CD8-positive, alpha-beta memory T cell (primary cell): Measurements from ENCODE around the gene ITGB3. TPM values are rescaled to one million over a fixed set of nuclear protein-coding genes. Genes with fewer than 3 reads are reported as not detected.

Experiments used
- CTCF ChIA-PET: fragments of 350-600 bp; sonication (Branson Sonifier 250); formaldehyde crosslinking; loops from one replicate; lab custom pipeline; 2021; ENCODE audit warnings: antibody characterized with exemption; lab: Charles Lee
- POLR2A ChIA-PET: fragments of 350-600 bp; sonication (Branson Sonifier 250); formaldehyde crosslinking; loops from one replicate; lab custom pipeline; 2021; ENCODE audit warnings: antibody characterized with exemption; lab: Charles Lee
- DNase-seq, 5 donors: peaks; one replicate each; pipeline versions ENCODE4 v3.0.0 to v3.0.0-alpha.2; 2020 to 2022; ENCODE audit warnings: mixed read lengths in 1 of 5
- H3K27ac ChIP-seq: one replicate; pipeline ENCODE4 v1.7.0; 2013; ENCODE audit warnings: low read depth, mild to moderate bottlenecking, low read length, moderate library complexity
- H3K27me3 ChIP-seq: 2 replicates; pipeline ENCODE4 v1.7.0; 2013; ENCODE audit warnings: low read length, mild to moderate bottlenecking; ENCODE audit not compliant: insufficient read depth, poor library complexity, severe bottlenecking
- H3K36me3 ChIP-seq: 2 replicates; pipeline ENCODE4 v1.7.0; 2013; ENCODE audit warnings: mild to moderate bottlenecking, low read length, moderate library complexity; ENCODE audit not compliant: insufficient read depth
- H3K4me1 ChIP-seq: 2 replicates; pipeline ENCODE4 v1.7.0; 2013; ENCODE audit warnings: mild to moderate bottlenecking, low read length, moderate library complexity; ENCODE audit not compliant: insufficient read depth
- H3K4me3 ChIP-seq: 2 replicates; pipeline ENCODE4 v1.7.0; 2013; ENCODE audit warnings: mild to moderate bottlenecking, low read length
- H3K9me3 ChIP-seq: 2 replicates; pipeline ENCODE4 v1.7.0; 2013; ENCODE audit warnings: mild to moderate bottlenecking, low read length
- H3K27ac Mint-ChIP-seq, 8 donors: one replicate each; pipeline ENCODE4 v1.8.0; 2020 to 2021; ENCODE audit warnings: mixed read lengths in 8 of 8, mild to moderate bottlenecking in 6 of 8, inconsistent platforms in 3 of 8, moderate library complexity in 3 of 8
- H3K27me3 Mint-ChIP-seq, 2 donors: one replicate each; pipeline ENCODE4 v1.8.0; 2020 to 2021; ENCODE audit warnings: mixed read lengths in 2 of 2, mild to moderate bottlenecking in 1 of 2, moderate library complexity in 1 of 2
- H3K36me3 Mint-ChIP-seq, 3 donors: one replicate each; pipeline ENCODE4 v1.8.0; 2020 to 2021; ENCODE audit warnings: mixed read lengths in 3 of 3, inconsistent platforms in 1 of 3, mild to moderate bottlenecking in 1 of 3
- H3K4me1 Mint-ChIP-seq, 3 donors: one replicate each; pipeline ENCODE4 v1.8.0; 2020 to 2021; ENCODE audit warnings: mixed read lengths in 3 of 3, inconsistent platforms in 1 of 3, mild to moderate bottlenecking in 1 of 3
- H3K4me3 Mint-ChIP-seq, 7 donors: one replicate each; pipeline ENCODE4 v1.8.0; 2020 to 2021; ENCODE audit warnings: mixed read lengths in 7 of 7, mild to moderate bottlenecking in 6 of 7, moderate library complexity in 4 of 7, inconsistent platforms in 2 of 7
- H3K9me3 Mint-ChIP-seq, 5 donors: one replicate each; pipeline ENCODE4 v1.8.0; 2020 to 2022; ENCODE audit warnings: mixed read lengths in 5 of 5, mild to moderate bottlenecking in 3 of 5, moderate library complexity in 2 of 5, inconsistent platforms in 1 of 5
- polyA plus RNA-seq: library from polyadenylated mRNA; unstranded; fragments of 300-500 nt; fragmentation: Illumina TruSeq; gene quantifications from one replicate; pipeline ENCODE4 v1.2.3, GENCODE V29; 2021
- total RNA-seq, 2 experiments: library from RNA; stranded (reverse); gene quantifications; one replicate each; pipeline ENCODE4 v1.2.3, GENCODE V29; 2021

The ITGB3 gene
- total and polyA plus RNA-seq, 3 experiments from 2014 or later, result 0.07 to 0.13 TPM; not detected in 1

- CTCF ChIA-PET, result interaction anchor here (1.8 kb wide), 1 partner anchor 9 kb away, joined by 9 read pairs; no protein-coding TSS in a partner anchor
- H3K27ac Mint-ChIP-seq, result peak overlapping the region; percentile 91 to 100 (median 96)
- Histone ChIP-seq H3K4me3 (peak overlapping the region; percentile 85), H3K36me3 (no peaks in the 10 kb centered on the region), H3K27ac (peak overlapping the region; percentile 77), H3K4me1 (peaks cover 9% of the 10 kb centered on the region), H3K9me3 (no peaks in the 10 kb centered on the region), H3K27me3 (no peaks in the 10 kb centered on the region)
- peaks cover 14 to 29% (median 19%) of the 10 kb centered on the region in 3 donors for H3K4me1 Mint-ChIP-seq
- DNase-seq, result peak; percentile 31 to 73 (median 47)
- H3K4me3 Mint-ChIP-seq, result peak overlapping the region; percentile 96 to 100 (median 100)
- POLR2A ChIA-PET, result interaction anchor here (0.5 to 1.2 kb wide), 3 partner anchors 93 to 340 kb away, joined by 3 to 4 read pairs (median 4); partner anchors contain the start of gene KPNB1
- peaks cover 0 to 14% (median 4%) of the 10 kb centered on the region in 3 donors for H3K36me3 Mint-ChIP-seq
- peaks cover 0 to 6% of the 10 kb centered on the region in 2 donors for H3K27me3 Mint-ChIP-seq
- no peaks in the 10 kb centered on the region for H3K9me3 Mint-ChIP-seq
These were observed 70.8 kb downstream of the ITGB3 start for GRCh38 chr17:47324224-47325020.

GRCh38 chr17:47325176-47325575, 71.5 kb downstream of the ITGB3 start:
- Histone ChIP-seq H3K4me1 (peaks cover 9% of the 10 kb centered on the region), H3K27me3 (no peaks in the 10 kb centered on the region), H3K9me3 (no peaks in the 10 kb centered on the region), H3K36me3 (no peaks in the 10 kb centered on the region), H3K27ac (no peak overlapping the region), H3K4me3 (no peak overlapping the region)
- Mint-ChIP-seq H3K27ac (peak overlapping the region in 5 of 8 donors; percentile 91 to 100 (median 95)), H3K4me3 (peak overlapping the region; percentile 96 to 100 (median 100)), H3K4me1 (peaks cover 14 to 29% (median 19%) of the 10 kb centered on the region in 3 donors), H3K9me3 (no peaks in the 10 kb centered on the region), H3K27me3 (peaks cover 0 to 4% of the 10 kb centered on the region in 2 donors), H3K36me3 (peaks cover 0 to 16% (median 4%) of the 10 kb centered on the region in 3 donors)
- ChIA-PET CTCF (interaction anchor here (1.8 kb wide), 1 partner anchor 10 kb away, joined by 9 read pairs; no protein-coding TSS in a partner anchor), POLR2A (interaction anchor here (1.2 kb wide), 1 partner anchor 94 kb away, joined by 4 read pairs; no protein-coding TSS in a partner anchor)
- DNase-seq, result no peak

- H3K9me3 Mint-ChIP-seq, result no peaks in the 10 kb centered on the region
- no peaks in the 10 kb centered on the region for H3K27me3 Mint-ChIP-seq
- H3K4me3 Mint-ChIP-seq, result no peak overlapping the region
- Histone ChIP-seq H3K4me3 (no peak overlapping the region), H3K4me1 (no peaks in the 10 kb centered on the region), H3K27me3 (no peaks in the 10 kb centered on the region), H3K27ac (no peak overlapping the region), H3K36me3 (no peaks in the 10 kb centered on the region), H3K9me3 (no peaks in the 10 kb centered on the region)
- H3K4me1 Mint-ChIP-seq, result peaks cover 0 to under 1% (median 0%) of the 10 kb centered on the region in 3 donors
- H3K27ac Mint-ChIP-seq, result no peak overlapping the region
- peaks cover 6 to 34% (median 9%) of the 10 kb centered on the region in 3 donors for H3K36me3 Mint-ChIP-seq
- no peak for DNase-seq
- POLR2A ChIA-PET, result interaction anchor here (0.7 kb wide), 1 partner anchor 21 kb away, joined by 8 read pairs; no protein-coding TSS in a partner anchor
- CTCF ChIA-PET, result no interaction called here
These were observed 76.9 kb downstream of the ITGB3 start for GRCh38 chr17:47330548-47330947.

GRCh38 chr17:47332287-47332686, 78.7 kb downstream of the ITGB3 start:
- ChIA-PET POLR2A (no interaction called here), CTCF (no interaction called here)
- Mint-ChIP-seq H3K4me1 (no peaks in the 10 kb centered on the region), H3K9me3 (no peaks in the 10 kb centered on the region), H3K36me3 (peaks cover 6 to 40% (median 9%) of the 10 kb centered on the region in 3 donors), H3K4me3 (no peak overlapping the region), H3K27ac (no peak overlapping the region), H3K27me3 (peaks cover 0 to 3% of the 10 kb centered on the region in 2 donors)
- no peak for DNase-seq
- no peaks in the 10 kb centered on the region for H3K27me3 ChIP-seq
- no peak overlapping the region for H3K4me3 ChIP-seq
- H3K36me3 ChIP-seq, result no peaks in the 10 kb centered on the region
- no peaks in the 10 kb centered on the region for H3K4me1 ChIP-seq
- no peak overlapping the region for H3K27ac ChIP-seq
- no peaks in the 10 kb centered on the region for H3K9me3 ChIP-seq

- Mint-ChIP-seq H3K4me3 (no peak overlapping the region), H3K9me3 (no peaks in the 10 kb centered on the region), H3K36me3 (peaks cover 5 to 44% (median 8%) of the 10 kb centered on the region in 3 donors), H3K27me3 (peaks cover 0 to 4% of the 10 kb centered on the region in 2 donors), H3K4me1 (no peaks in the 10 kb centered on the region), H3K27ac (no peak overlapping the region)
- POLR2A ChIA-PET, result no interaction called here
- H3K9me3 ChIP-seq, result no peaks in the 10 kb centered on the region
- H3K27me3 ChIP-seq, result no peaks in the 10 kb centered on the region
- CTCF ChIA-PET, result no interaction called here
- no peak overlapping the region for H3K4me3 ChIP-seq
- H3K4me1 ChIP-seq, result no peaks in the 10 kb centered on the region
- DNase-seq, result no peak
- H3K27ac ChIP-seq, result no peak overlapping the region
- H3K36me3 ChIP-seq, result no peaks in the 10 kb centered on the region
These were observed 81.7 kb downstream of the ITGB3 start for GRCh38 chr17:47335101-47335936.

GRCh38 chr17:47338026-47338425, 84.4 kb downstream of the ITGB3 start:
- no peak overlapping the region for H3K4me3 ChIP-seq
- DNase-seq, result no peak
- ChIA-PET CTCF (interaction anchor here (1.8 kb wide), 1 partner anchor 22 kb away, joined by 5 read pairs; no protein-coding TSS in a partner anchor), POLR2A (no interaction called here)
- Mint-ChIP-seq H3K27me3 (peaks cover 0 to 5% of the 10 kb centered on the region in 2 donors), H3K27ac (no peak overlapping the region), H3K4me1 (no peaks in the 10 kb centered on the region), H3K36me3 (peaks cover 10 to 44% (median 11%) of the 10 kb centered on the region in 3 donors), H3K4me3 (no peak overlapping the region), H3K9me3 (peaks cover 0 to 2% (median 0%) of the 10 kb centered on the region in 5 donors)
- no peaks in the 10 kb centered on the region for H3K9me3 ChIP-seq
- no peaks in the 10 kb centered on the region for H3K36me3 ChIP-seq
- H3K27me3 ChIP-seq, result no peaks in the 10 kb centered on the region
- H3K27ac ChIP-seq, result no peak overlapping the region
- no peaks in the 10 kb centered on the region for H3K4me1 ChIP-seq

GRCh38 chr17:47352848-47353247, 99.2 kb downstream of the ITGB3 start:
- Mint-ChIP-seq H3K27ac (no peak overlapping the region), H3K36me3 (peaks cover 0 to 7% (median 4%) of the 10 kb centered on the region in 3 donors), H3K4me1 (no peaks in the 10 kb centered on the region), H3K9me3 (no peaks in the 10 kb centered on the region), H3K27me3 (peaks cover 0 to 16% of the 10 kb centered on the region in 2 donors), H3K4me3 (no peak overlapping the region)
- H3K27me3 ChIP-seq, result no peaks in the 10 kb centered on the region
- CTCF ChIA-PET, result no interaction called here
- H3K36me3 ChIP-seq, result no peaks in the 10 kb centered on the region
- no peak overlapping the region for H3K4me3 ChIP-seq
- no peaks in the 10 kb centered on the region for H3K9me3 ChIP-seq
- H3K27ac ChIP-seq, result no peak overlapping the region
- H3K4me1 ChIP-seq, result no peaks in the 10 kb centered on the region
- DNase-seq, result no peak
- POLR2A ChIA-PET, result no interaction called here
